Measurements from ENCODE around the gene ZNF474.

ZNF474 gene

DNA sequence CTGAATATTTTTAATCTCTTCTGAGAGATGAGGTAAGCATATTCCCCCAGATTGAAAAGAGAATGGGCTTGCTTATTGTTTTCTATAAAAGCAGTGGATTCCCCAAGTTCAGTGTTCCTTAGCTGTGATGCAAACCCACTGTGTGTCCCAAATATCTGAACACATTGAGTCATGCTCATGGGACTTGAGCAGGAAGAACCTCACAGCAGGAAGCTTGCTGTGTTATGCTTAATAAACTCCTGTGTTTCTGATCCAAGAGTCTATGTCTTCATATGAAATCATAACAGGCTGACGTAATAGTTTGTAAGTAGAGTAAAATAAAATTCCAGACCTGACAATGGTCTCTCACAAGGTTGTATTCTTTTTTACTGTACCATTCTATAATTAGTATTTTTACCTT, 26.5 kb upstream of the ZNF474 start:
- Histone ChIP-seq H3K79me2 (ENCODE audit: insufficient read depth, low read depth) (no peaks in the 10 kb centered on the region), H3K4me2 (no peak overlapping the region), H3K4me3 (IDR thresholded peaks at IDR 0.05; ENCODE audit: insufficient read depth, low read depth, low read length) (no peak overlapping the region), H4K20me1 (ENCODE audit: insufficient read depth) (no peaks in the 10 kb centered on the region), H3K27me3 (ENCODE audit: insufficient read depth, low read depth) (no peaks in the 10 kb centered on the region), H3K36me3 (ENCODE audit: insufficient read depth) (no peaks in the 10 kb centered on the region), H2AFZ (ENCODE audit: low read depth) (no peak overlapping the region), H3K9ac (no peak overlapping the region), H3K27ac (no peak overlapping the region), H3K4me1 (ENCODE audit: low read depth, poor library complexity, severe bottlenecking) (peaks cover 11% of the 10 kb centered on the region)
- TF ChIP-seq, protein P1, sequence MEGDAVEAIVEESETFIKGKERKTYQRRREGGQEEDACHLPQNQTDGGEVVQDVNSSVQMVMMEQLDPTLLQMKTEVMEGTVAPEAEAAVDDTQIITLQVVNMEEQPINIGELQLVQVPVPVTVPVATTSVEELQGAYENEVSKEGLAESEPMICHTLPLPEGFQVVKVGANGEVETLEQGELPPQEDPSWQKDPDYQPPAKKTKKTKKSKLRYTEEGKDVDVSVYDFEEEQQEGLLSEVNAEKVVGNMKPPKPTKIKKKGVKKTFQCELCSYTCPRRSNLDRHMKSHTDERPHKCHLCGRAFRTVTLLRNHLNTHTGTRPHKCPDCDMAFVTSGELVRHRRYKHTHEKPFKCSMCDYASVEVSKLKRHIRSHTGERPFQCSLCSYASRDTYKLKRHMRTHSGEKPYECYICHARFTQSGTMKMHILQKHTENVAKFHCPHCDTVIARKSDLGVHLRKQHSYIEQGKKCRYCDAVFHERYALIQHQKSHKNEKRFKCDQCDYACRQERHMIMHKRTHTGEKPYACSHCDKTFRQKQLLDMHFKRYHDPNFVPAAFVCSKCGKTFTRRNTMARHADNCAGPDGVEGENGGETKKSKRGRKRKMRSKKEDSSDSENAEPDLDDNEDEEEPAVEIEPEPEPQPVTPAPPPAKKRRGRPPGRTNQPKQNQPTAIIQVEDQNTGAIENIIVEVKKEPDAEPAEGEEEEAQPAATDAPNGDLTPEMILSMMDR (conservative IDR thresholded peaks at IDR 0.05; ENCODE audit: low read depth, low read length): no peak

- Histone ChIP-seq H3K27ac (no peak overlapping the region), H3K27me3 (ENCODE audit: insufficient read depth, low read depth) (no peaks in the 10 kb centered on the region), H4K20me1 (ENCODE audit: insufficient read depth) (no peaks in the 10 kb centered on the region), H2AFZ (ENCODE audit: low read depth) (no peak overlapping the region), H3K9ac (no peak overlapping the region), H3K4me3 (IDR thresholded peaks at IDR 0.05; ENCODE audit: insufficient read depth, low read depth, low read length) (no peak overlapping the region), H3K79me2 (ENCODE audit: insufficient read depth, low read depth) (no peaks in the 10 kb centered on the region), H3K36me3 (ENCODE audit: insufficient read depth) (no peaks in the 10 kb centered on the region), H3K4me1 (ENCODE audit: low read depth, poor library complexity, severe bottlenecking) (peaks cover 11% of the 10 kb centered on the region), H3K4me2 (no peak overlapping the region)
- TF ChIP-seq, protein P1 (conservative IDR thresholded peaks at IDR 0.05; ENCODE audit: low read depth, low read length): no peak
Measured at GRCh38 chr5:122105909-122106308, 23.4 kb upstream of the ZNF474 start.

- H3K27me3 ChIP-seq (ENCODE audit: insufficient read depth, low read depth): no peaks in the 10 kb centered on the region
- H3K27ac ChIP-seq: no peak overlapping the region
- no peaks in the 10 kb centered on the region for H4K20me1 ChIP-seq (ENCODE audit: insufficient read depth)
- no peak overlapping the region for H3K4me3 ChIP-seq (IDR thresholded peaks at IDR 0.05; ENCODE audit: insufficient read depth, low read depth, low read length)
- H3K4me1 ChIP-seq (ENCODE audit: low read depth, poor library complexity, severe bottlenecking): peaks cover 11% of the 10 kb centered on the region
- no peaks in the 10 kb centered on the region for H3K36me3 ChIP-seq (ENCODE audit: insufficient read depth)
- no peak overlapping the region for H3K9ac ChIP-seq
- H3K4me2 ChIP-seq: no peak overlapping the region
- no peak overlapping the region for H2AFZ ChIP-seq (ENCODE audit: low read depth)
- no peaks in the 10 kb centered on the region for H3K79me2 ChIP-seq (ENCODE audit: insufficient read depth, low read depth)
- TF ChIP-seq, protein P1 (conservative IDR thresholded peaks at IDR 0.05; ENCODE audit: low read depth, low read length): no peak
Measured at GRCh38 chr5:122107016-122107415, 22.3 kb upstream of the ZNF474 start.

DNA sequence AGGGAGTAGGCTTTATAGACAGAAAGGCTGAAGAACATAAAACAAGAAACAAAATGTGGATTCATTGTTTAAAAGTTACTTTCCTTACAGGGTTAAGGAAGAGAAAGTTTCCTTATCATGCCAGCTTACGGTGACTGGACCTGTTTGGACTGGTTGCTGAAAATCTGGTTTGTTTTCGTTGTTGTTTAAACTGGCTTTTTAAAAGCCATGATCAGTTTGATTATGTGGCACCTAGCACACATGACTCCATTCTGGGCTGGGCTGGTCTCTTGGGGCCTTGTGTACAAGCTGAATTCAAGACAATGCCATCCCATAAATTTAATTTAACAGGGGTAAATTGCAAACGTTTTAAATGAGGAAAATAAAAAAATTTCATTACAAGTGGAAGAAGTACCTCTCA, 18.4 kb upstream of the ZNF474 start:
- Histone ChIP-seq H2AFZ (ENCODE audit: low read depth) (no peak overlapping the region), H3K4me3 (IDR thresholded peaks at IDR 0.05; ENCODE audit: insufficient read depth, low read depth, low read length) (no peak overlapping the region), H3K4me2 (no peak overlapping the region), H3K4me1 (ENCODE audit: low read depth, poor library complexity, severe bottlenecking) (no peaks in the 10 kb centered on the region), H3K36me3 (ENCODE audit: insufficient read depth) (no peaks in the 10 kb centered on the region), H3K9ac (no peak overlapping the region), H3K79me2 (ENCODE audit: insufficient read depth, low read depth) (no peaks in the 10 kb centered on the region), H3K27ac (no peak overlapping the region), H4K20me1 (ENCODE audit: insufficient read depth) (no peaks in the 10 kb centered on the region), H3K27me3 (ENCODE audit: insufficient read depth, low read depth) (no peaks in the 10 kb centered on the region)
- TF ChIP-seq, protein P1 (conservative IDR thresholded peaks at IDR 0.05; ENCODE audit: low read depth, low read length): no peak
